Measurements from ENCODE around the gene DAPK2.
"Not testable (repeated sequence)": the region's sequence is repeated elsewhere in the genome, so short reads cannot be mapped to it uniquely, and the experiment has no call there.

Gene DAPK2

DNA sequence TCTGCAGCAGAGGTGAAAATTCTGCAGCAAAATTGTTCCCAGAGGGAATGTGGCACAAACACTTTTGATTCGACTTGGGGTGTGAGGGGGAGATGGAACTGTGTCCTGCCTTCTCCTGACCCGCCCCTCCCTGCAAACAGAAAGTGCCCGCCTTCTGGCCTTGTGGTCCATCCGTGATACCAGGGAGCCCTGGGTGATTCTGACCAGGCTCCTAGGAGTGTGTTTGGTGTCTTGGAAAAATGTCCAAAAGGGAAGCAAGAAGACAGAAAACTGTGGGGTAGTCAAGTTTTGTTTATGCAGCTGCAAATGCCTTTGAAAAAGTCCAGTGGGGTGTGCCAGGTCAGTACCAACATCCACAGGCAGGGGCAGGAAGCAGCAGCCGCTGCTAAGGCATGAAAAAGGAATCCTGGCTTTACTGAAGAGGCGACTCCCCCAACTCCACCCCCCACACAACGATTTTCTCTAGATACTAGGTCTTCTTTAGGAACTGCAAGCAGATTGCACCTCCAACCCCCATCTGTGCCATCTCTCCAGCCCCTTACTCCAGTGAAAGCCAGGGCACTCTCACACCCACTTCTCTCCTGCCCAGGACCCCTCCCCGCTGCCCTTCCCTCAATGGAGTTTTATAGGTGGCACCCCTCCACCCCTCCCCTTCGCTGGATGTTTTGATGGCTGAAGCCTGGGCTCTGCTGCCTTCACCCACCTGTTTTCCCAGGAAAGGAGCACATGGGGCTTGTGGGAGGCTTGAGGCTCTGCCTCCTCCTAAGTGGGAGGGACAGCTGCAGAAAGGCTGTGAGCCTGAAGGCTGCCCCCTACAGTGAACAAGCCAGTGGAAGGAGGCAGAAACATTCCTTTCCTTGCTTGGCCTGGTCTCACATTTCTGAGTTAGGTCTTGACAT is 130.2 kb downstream of the DAPK2 start:
- peak in 2 of 51 donors; percentile 9 to 11 for DNase-seq

DNA sequence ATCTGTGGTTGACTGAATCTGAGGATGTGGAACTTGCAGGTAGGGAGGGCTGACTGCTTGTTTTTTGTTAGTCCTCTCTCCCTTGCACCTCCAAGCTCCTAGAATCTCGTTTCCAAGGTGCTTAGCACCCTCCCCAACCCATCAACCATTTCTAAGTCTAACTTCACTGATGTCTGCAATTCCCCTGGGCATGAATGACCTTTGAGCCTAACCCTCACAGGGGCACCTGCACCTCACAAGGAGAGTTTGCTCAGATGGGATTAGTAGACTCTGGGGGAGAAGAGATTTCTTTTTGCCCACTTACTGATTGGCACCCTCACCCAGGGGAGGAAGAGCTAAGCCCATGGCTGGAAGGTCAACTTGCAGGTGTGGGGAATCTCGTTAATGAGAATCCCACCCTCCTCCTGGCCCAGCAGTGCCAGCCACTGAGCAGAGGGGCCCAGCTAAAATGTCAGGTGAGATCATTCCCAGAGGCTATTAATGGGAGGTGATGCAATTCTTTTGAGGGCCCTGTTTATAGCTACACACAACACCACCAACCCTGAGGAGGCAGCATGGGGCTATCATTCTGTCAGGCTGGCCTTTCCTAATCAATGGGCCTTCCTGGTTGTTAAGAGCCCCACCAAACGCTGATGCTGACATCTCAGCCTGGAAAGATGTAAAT is 130.9 kb downstream of the DAPK2 start:
- no peak for DNase-seq

- DNase-seq = no peak
These were observed 132.4 kb downstream of the DAPK2 start for GRCh38 chr15:63913786-63914315.

GRCh38 chr15:63913336-63913735 is 132.9 kb downstream of the DAPK2 start:
- no peak for DNase-seq

GRCh38 chr15:63912061-63912615 is 134.1 kb downstream of the DAPK2 start:
- no peak for DNase-seq

- no peak for DNase-seq
These were observed 135.1 kb downstream of the DAPK2 start for GRCh38 chr15:63911160-63911559.

DNA sequence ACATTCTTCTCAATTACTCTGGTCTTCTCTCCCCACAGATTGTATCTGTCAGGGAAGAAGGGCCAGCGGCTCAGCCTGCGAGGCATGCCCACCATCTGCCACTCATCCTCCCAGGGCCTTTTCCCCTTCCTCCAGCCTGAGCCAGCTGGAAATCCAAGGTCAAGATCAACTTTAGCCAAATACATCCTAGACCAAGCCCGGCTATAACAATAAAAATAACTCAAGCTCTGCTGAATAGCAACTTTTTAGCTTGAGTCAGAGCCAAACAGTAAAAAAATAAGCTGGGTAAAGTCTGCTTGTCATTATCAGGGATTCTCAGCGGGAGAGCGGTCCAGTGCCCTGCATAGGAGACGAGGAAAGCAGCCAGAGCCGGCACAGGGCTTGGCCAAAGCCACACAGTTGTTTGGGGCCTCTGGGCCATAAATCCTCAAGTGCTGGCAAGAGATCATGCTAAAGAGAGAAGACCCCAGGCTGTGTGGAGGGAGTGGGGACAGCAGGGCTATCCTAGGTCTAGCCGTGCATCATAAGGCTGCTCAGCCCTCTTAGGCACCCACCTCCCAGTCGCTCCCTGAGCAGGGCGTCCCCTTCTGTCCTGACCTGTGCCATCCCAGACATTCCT is 136.4 kb downstream of the DAPK2 start:
- no peak for DNase-seq

GRCh38 chr15:63908991-63909390 is 137.3 kb downstream of the DAPK2 start:
- no peak for DNase-seq

DNA sequence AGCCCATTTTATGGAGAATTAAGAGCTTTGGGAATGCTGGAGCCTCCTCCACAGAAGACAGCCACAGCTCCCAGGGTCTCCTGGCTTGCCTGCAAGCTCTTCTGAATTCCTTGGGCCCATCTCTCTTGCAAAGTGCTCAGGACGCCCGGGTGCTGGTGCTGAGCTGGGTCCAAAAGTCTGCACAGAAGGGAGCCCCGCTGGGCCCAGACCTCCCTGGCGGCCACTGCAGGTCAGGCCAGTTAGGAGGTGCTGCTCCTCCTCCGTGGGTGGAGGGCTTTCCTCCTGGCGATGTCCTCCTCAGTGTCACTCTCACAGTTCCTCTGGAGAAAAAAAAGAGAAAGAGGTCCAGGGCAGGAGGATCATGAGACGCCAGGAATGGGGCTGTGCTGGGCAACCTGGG is 138.0 kb downstream of the DAPK2 start:
- no peak for DNase-seq

DNA sequence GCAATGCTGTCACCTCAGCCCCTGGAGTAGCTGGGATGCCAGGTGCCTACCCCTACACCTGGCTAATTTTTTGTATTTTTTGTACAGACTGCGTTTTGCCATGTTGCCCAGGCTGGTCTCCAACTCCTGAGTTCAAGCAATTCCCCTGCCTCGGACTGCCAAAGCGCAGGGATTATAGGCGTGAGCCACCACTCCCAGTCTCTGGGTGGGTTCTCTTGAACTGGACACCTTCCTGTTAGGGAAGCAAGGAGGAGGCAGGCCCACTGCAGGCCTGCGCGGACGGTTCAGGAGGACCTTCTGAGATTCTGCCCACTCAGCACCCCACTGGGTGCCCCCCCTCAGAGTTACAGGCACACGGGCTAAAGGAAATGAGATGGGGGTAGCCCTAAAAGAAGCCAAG is 138.8 kb downstream of the DAPK2 start:
- DNase-seq = no peak

DNA sequence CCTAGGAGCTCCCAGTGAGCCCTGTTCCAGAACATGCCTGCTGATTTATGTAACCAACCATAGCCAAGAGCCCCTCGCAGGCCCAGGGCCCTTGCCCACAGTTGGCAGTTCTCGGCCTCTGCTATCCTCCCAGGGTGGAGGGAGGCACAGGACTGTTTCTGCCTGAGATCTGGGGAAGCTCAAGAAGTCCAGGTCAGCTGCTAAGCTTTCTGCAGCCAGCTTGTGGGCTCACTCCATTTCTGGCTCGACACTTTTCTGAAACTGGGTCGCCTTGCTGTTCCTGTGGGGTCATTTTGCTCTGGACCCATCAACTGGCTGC is 140.1 kb downstream of the DAPK2 start:
- no peak for DNase-seq

- DNase-seq = no peak
These were observed 140.6 kb downstream of the DAPK2 start for GRCh38 chr15:63905558-63906265.

GRCh38 chr15:63905131-63905530 is 141.2 kb downstream of the DAPK2 start:
- DNase-seq = no peak

DNA sequence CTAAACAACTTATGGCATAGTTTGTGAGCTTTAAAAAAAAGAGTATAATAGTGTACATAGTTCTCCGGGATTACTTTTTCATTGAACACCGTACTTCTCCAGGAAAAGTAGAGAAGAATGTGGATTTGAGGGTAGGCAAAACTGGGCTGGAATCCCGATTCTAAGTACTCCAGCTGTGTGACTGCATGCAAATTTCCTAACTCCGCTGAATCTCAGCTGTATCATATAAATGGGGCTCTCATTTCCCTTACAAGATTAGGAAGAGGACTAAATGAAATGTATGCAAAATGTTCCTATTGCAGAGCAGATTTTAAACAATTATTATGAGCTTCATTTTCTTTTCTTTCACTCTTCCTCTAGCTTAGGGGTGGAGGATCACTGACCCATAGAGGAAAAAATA is 142.2 kb downstream of the DAPK2 start:
- DNase-seq = no peak

DNA sequence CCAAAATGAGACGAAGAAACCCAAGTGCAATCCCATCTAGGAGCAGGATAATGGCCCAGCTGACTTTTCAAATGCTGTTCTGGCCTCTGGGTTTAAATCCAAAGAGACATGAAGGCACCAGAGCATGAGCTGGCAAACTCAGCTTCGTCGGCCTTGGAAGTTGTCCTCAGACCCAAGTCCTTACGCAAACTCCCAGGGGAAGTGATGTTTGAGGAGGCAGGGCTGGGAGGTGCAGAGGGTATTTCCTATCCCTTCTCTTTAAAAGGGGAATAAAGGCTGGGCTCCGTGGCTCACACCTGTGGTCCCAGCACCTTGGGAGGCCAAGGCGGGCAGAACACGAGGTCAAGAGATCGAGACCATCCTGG is 143.6 kb downstream of the DAPK2 start:
- no peak for DNase-seq

DNA sequence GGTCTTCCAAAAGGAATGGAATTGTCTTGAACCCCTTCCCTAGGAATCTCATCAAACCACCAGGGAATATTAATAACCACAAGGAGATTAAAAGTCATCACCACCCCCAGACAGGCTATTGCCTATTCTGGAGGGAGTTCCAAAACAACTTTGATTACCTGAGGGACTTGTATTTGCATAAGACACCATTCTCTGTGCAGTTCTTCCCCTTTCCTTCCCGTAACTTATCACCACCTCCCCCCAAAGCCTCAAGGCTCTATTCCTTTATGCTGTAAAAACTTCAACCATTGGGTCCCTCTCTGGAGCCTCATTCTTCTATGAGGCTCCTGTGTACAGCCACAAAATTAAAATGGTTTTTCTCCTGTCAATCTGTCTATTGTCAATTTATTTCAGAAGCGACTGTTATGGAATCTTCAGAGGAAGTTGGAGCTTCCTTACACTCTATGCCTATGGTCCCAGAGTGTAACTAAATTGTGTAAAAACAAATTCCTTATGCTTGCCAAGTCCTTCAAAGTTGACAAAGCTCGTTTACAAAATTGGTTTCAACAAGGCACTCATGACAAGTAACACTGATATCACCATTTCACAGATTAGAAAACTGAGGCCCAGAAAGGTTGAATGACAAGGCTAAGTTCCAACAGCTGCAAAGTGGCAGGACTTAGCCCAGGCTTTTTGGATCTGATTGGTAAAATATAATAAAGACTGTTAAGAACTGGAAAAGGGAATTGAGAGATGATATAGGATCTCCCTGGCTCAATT is 144.2 kb downstream of the DAPK2 start:
- no peak for DNase-seq

DNA sequence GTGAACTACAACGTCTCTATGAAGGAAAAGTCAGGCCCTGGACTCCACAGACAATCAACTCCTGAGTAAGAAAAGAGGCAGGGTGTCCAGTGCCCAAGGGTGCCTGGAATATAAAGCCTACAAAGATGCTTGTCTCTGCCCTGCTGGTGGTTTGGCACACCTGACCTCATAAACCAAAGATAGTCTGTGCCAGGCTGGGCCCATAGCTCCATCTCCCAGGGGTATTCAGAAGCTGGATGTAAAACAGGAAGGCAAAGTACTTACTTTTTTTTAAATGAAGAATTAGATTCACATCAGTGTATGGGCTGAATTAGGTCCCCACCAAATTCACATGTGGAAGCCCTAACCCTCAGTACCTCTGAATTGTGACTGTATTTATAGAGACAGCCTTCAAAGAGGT is 146.0 kb downstream of the DAPK2 start:
- DNase-seq = no peak

GRCh38 chr15:63899606-63900005 is 146.7 kb downstream of the DAPK2 start:
- DNase-seq = not testable (repeated sequence)

DNA sequence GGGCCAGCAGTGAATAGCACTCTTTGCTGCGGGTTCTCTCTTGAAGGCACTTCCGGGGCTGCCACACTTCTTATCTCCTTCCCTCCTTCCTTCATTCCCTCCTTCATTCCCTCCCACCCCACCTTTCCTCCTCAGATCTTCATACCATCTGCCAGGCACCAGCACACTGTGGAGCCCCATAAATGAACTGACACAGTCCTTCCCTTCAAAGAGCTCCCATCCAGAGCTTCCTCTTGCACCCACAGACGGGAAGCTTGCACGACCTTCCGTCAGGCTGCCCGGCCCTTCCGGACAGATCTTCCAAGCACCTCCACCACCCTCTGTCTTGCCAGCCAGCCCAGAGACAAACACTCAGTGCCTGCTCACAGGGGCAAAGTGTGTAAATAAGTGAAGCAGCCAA is 147.1 kb downstream of the DAPK2 start:
- peak in 1 of 51 donors; percentile 10 for DNase-seq

DNA sequence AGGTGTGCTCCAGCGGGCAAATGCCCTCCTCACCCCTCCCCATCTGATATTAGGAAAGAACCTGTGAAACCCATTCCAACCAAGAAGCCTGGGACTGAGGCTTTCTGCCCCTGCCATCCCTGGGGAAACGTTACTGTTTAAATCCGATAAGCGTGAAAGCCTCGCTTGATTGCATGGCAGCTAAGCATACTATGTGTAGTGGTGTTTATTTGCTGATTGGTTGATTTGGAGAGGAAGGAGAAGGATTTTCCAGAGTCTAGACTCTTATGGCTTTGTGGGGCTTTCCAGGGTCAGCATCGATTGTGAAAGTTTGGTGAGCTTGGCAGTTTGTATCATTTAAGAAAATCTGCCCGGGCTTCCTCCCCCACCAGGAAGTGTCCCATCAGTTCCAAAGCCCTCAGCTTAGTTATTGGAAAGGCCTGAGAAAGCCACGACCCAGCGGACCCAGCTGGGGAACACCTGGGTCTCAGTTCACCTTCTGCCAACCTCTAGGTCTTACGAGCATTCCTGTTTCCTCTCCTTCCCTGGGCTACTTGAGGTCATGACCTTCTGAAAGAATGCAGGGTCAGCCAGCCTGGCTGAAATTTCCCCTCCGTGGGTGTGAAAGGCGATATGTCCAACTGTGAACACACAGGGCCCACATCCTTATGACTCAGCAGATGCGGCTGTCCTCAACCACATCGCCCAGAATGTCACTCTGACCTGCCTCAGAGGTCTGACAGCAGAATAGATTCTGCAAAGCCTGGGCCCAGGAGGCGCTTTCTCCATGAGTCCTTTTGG is 149.8 kb downstream of the DAPK2 start:
- DNase-seq = no peak

Measured in hypothalamus (tissue), 51 donors.